Neural crest cell (in vitro differentiated cells): ENCODE measurements around the gene CA10. TPM values are rescaled to one million over a fixed set of nuclear protein-coding genes. Genes with fewer than 3 reads are reported as not detected.
A peak's percentile ranks its signal among the peaks of the same experiment; 100 is the strongest.

ENCODE experiments used
- DNase-seq: peaks from one replicate; pipeline ENCODE4 v3.0.0; 2021; ENCODE audit warnings: low read depth, mixed read lengths, low spot score
- H3K27ac Mint-ChIP-seq: one replicate; pipeline ENCODE4 v1.8.0; 2021; ENCODE audit warnings: mild to moderate bottlenecking, mixed read lengths; ENCODE audit not compliant: unreplicated experiment
- H3K27me3 Mint-ChIP-seq: 2 replicates; pipeline ENCODE4 v1.8.0; 2021; ENCODE audit warnings: low read depth, mild to moderate bottlenecking, mixed read lengths
- H3K36me3 Mint-ChIP-seq: 2 replicates; pipeline ENCODE4 v1.8.0; 2021; ENCODE audit warnings: low read depth, mild to moderate bottlenecking, mixed read lengths
- H3K4me1 Mint-ChIP-seq: 2 replicates; pipeline ENCODE4 v1.8.0; 2021; ENCODE audit warnings: mixed read lengths
- H3K4me3 Mint-ChIP-seq: one replicate; pipeline ENCODE4 v1.8.0; 2021; ENCODE audit warnings: mild to moderate bottlenecking, mixed read lengths
- H3K9me3 Mint-ChIP-seq: 2 replicates; pipeline ENCODE4 v1.8.0; 2021; ENCODE audit warnings: mixed read lengths
- total RNA-seq: library from RNA; stranded (reverse); gene quantifications from 2 replicates; pipeline ENCODE4 v1.2.1, GENCODE V29; 2021
- TF ChIP-seq, protein P1 (sequence below): fragments of 200-600 bp; sonication (generic); conservative IDR thresholded peaks from 2 replicates; pipeline ENCODE4 v1.5.0; 2021; ENCODE audit warnings: antibody characterized with exemption, mild to moderate bottlenecking

CA10 gene
- total RNA-seq, 1 donor from 2014 or later, result not detected

- no peaks in the 10 kb centered on the region for H3K9me3 Mint-ChIP-seq
Observed at GRCh38 chr17:51828901-51829300, 329.6 kb downstream of the CA10 start.

DNA sequence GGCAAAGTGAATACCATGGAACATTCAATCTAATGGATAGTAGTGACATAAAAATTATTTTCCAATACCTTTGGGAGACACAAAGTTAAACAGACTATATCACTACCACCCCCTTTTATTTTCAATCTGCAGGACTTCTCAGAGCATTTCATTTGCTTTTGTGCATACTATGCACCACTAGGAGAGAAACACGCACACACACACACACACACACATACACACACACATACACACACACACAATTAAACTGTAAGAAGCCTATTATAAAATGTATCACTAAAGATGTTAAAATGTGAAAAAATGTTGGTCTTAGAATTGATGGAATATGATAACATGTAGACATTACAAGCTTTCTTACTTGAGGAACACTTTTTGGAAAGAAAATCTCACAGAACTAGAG, 331.4 kb downstream of the CA10 start:
- Mint-ChIP-seq H3K36me3 (no peaks in the 10 kb centered on the region), H3K4me1 (peaks cover 11% of the 10 kb centered on the region), H3K4me3 (no peak overlapping the region), H3K27me3 (no peaks in the 10 kb centered on the region), H3K27ac (no peak overlapping the region), H3K9me3 (no peaks in the 10 kb centered on the region)
- DNase-seq, result no peak
- TF ChIP-seq, protein P1, sequence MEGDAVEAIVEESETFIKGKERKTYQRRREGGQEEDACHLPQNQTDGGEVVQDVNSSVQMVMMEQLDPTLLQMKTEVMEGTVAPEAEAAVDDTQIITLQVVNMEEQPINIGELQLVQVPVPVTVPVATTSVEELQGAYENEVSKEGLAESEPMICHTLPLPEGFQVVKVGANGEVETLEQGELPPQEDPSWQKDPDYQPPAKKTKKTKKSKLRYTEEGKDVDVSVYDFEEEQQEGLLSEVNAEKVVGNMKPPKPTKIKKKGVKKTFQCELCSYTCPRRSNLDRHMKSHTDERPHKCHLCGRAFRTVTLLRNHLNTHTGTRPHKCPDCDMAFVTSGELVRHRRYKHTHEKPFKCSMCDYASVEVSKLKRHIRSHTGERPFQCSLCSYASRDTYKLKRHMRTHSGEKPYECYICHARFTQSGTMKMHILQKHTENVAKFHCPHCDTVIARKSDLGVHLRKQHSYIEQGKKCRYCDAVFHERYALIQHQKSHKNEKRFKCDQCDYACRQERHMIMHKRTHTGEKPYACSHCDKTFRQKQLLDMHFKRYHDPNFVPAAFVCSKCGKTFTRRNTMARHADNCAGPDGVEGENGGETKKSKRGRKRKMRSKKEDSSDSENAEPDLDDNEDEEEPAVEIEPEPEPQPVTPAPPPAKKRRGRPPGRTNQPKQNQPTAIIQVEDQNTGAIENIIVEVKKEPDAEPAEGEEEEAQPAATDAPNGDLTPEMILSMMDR, result no peak

More at GRCh38 chr17:51828901-51829300, 329.6 kb downstream of the CA10 start:
- TF ChIP-seq, protein P1, result no peak
- Mint-ChIP-seq H3K4me1 (peaks cover 11% of the 10 kb centered on the region), H3K27ac (no peak overlapping the region), H3K27me3 (peaks cover 5% of the 10 kb centered on the region), H3K36me3 (no peaks in the 10 kb centered on the region), H3K4me3 (no peak overlapping the region)
- DNase-seq, result no peak

DNA sequence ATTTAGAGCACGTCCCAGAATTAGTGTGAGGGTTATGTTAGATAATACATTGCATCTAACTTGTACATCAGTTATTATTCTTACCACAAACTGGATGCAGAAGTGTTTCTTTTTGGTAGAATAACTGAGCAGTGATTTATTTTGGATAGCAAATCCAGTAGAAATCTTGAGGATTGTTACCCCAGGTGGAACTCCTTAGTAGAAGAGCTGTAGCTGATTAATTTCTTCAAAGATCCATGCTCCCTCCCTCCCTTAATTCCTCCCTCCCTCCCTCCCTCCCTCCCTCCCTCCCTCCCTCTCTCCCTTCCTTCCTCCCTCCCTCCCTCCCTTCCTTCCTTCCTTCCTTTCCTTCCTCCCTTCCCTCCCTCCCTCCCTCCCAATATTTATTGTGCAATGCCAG, 337.7 kb downstream of the CA10 start:
- Mint-ChIP-seq H3K4me3 (no peak overlapping the region), H3K27me3 (peaks cover 2% of the 10 kb centered on the region), H3K36me3 (no peaks in the 10 kb centered on the region), H3K27ac (no peak overlapping the region), H3K9me3 (no peaks in the 10 kb centered on the region), H3K4me1 (peaks cover 4% of the 10 kb centered on the region)
- TF ChIP-seq, protein P1, result no peak
- DNase-seq, result no peak

GRCh38 chr17:51820252-51820651, 338.3 kb downstream of the CA10 start:
- Mint-ChIP-seq H3K9me3 (no peaks in the 10 kb centered on the region), H3K4me1 (peaks cover 4% of the 10 kb centered on the region), H3K27ac (no peak overlapping the region), H3K27me3 (peaks cover 2% of the 10 kb centered on the region), H3K36me3 (no peaks in the 10 kb centered on the region), H3K4me3 (no peak overlapping the region)
- TF ChIP-seq, protein P1, result no peak
- DNase-seq, result no peak

DNA sequence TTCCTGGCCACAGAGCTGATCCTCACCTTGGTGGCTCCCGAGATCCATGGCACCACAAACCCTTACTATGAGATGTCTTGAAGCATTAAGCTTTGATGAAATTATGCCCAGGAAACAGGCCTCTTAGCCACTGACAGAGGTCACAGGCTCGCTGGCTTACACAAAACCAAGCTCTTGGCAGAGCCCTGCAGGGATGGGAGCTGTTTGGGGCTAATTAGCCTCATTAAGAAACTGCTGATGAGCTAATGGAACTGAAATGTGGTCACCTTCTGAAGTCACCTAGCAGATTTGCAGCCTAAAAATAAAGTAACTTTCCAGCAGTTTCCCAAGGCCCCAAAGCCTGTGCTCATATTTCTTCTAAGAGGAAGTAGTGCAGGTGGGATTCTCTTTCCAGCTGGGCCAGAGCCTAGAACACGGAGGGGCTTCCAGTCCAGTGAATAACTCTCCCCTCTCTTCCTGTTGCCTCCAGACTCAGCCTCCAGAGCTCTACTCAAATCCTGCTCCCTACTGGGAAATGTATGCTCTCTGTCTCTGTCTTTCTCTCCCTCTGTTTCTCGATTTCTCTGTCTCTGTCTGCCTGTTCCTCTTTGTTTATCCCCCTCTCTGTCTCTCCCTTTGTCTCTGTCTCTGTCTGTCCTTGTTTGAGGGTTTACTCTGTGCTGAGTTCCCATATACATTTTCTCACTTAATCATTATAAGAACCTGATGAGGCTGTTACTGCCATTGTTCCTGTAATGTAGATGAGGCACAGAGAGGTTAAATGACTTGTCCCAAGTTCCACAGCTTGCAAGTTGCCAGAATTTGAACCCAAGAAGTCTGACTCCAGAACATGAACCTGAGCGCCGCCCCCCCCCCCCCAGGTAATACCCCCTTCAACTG, 338.9 kb downstream of the CA10 start:
- no peak for DNase-seq
- Mint-ChIP-seq H3K4me3 (no peak overlapping the region), H3K9me3 (no peaks in the 10 kb centered on the region), H3K4me1 (peaks cover 4% of the 10 kb centered on the region), H3K27me3 (peaks cover 2% of the 10 kb centered on the region), H3K27ac (peak overlapping the region; percentile 30), H3K36me3 (no peaks in the 10 kb centered on the region)
- TF ChIP-seq, protein P1, result no peak
